H9 (cell line): ENCODE data around the gene FUT9. TPM values are rescaled to one million over a fixed set of nuclear protein-coding genes. Genes with fewer than 3 reads are reported as not detected.

Experiments
- DNase-seq: peaks from one replicate; pipeline ENCODE4 v3.0.0-alpha.2; 2017
- H2AFZ ChIP-seq: one replicate; pipeline ENCODE4 v1.6.1; 2013; ENCODE audit warnings: mild to moderate bottlenecking, low read length, control low read depth, moderate library complexity
- H2AK5ac ChIP-seq: 2 replicates; pipeline ENCODE4 v1.6.1; 2013; ENCODE audit warnings: low read length, control low read depth, mixed read lengths; ENCODE audit not compliant: insufficient read length
- H2BK120ac ChIP-seq: one replicate; pipeline ENCODE4 v1.6.1; 2013; ENCODE audit warnings: low read depth, mild to moderate bottlenecking, low read length, control low read depth, inconsistent platforms; ENCODE audit not compliant: poor library complexity, severe bottlenecking
- H2BK12ac ChIP-seq: 2 replicates; pipeline ENCODE4 v1.6.1; 2013; ENCODE audit warnings: low read length, control low read depth, mixed read lengths, low read depth; ENCODE audit not compliant: insufficient read length
- H2BK15ac ChIP-seq: 2 replicates; pipeline ENCODE4 v1.6.1; 2013; ENCODE audit warnings: low read depth, low read length, control low read depth
- H2BK20ac ChIP-seq: one replicate; pipeline ENCODE4 v1.6.1; 2013; ENCODE audit warnings: low read depth, mild to moderate bottlenecking, low read length, control low read depth, inconsistent platforms; ENCODE audit not compliant: poor library complexity, severe bottlenecking
- H2BK5ac ChIP-seq: 2 replicates; pipeline ENCODE4 v1.6.1; 2013; ENCODE audit warnings: low read length, control low read depth, mixed read lengths; ENCODE audit not compliant: insufficient read length
- H3K14ac ChIP-seq: 2 replicates; pipeline ENCODE4 v1.6.1; 2013; ENCODE audit warnings: low read length, control low read depth; ENCODE audit not compliant: insufficient read depth
- H3K18ac ChIP-seq: 2 replicates; pipeline ENCODE4 v1.6.1; 2013; ENCODE audit warnings: low read depth, mild to moderate bottlenecking, mixed read lengths, low read length, control low read depth; ENCODE audit not compliant: insufficient read length
- H3K23ac ChIP-seq: 2 replicates; pipeline ENCODE4 v1.6.1; 2013; ENCODE audit warnings: low read length, control low read depth, mixed read lengths, low read depth; ENCODE audit not compliant: insufficient read length
- H3K23me2 ChIP-seq: 2 replicates; pipeline ENCODE4 v1.6.1; 2013; ENCODE audit warnings: low read depth, mild to moderate bottlenecking, mixed read lengths, low read length, control low read depth; ENCODE audit not compliant: insufficient read length, poor library complexity, severe bottlenecking
- H3K27ac ChIP-seq: 2 replicates; pipeline ENCODE4 v1.5.1; 2013; ENCODE audit warnings: low read length, control low read depth, mixed read lengths, low read depth; ENCODE audit not compliant: insufficient read length
- H3K27me3 ChIP-seq: 2 replicates; pipeline ENCODE4 v1.6.1; 2013; ENCODE audit warnings: low read length, control low read depth, inconsistent platforms; ENCODE audit not compliant: insufficient read depth
- H3K4ac ChIP-seq: 2 replicates; pipeline ENCODE4 v1.6.1; 2013; ENCODE audit warnings: low read depth, mild to moderate bottlenecking, control low read depth, inconsistent platforms, low read length, moderate library complexity
- H3K4me1 ChIP-seq: 2 replicates; pipeline ENCODE4 v1.6.1; 2013; ENCODE audit warnings: low read length, control low read depth, inconsistent platforms; ENCODE audit not compliant: insufficient read depth
- H3K4me2 ChIP-seq: 2 replicates; pipeline ENCODE4 v1.6.1; 2013; ENCODE audit warnings: low read length, control low read depth, mixed read lengths; ENCODE audit not compliant: insufficient read length, insufficient read depth
- H3K56ac ChIP-seq: 2 replicates; pipeline ENCODE4 v1.6.1; 2013; ENCODE audit warnings: low read depth, mild to moderate bottlenecking, mixed read lengths, low read length, control low read depth; ENCODE audit not compliant: insufficient read length
- H3K79me1 ChIP-seq: 2 replicates; pipeline ENCODE4 v1.6.1; 2013; ENCODE audit warnings: low read depth, mild to moderate bottlenecking, moderate library complexity, low read length, control low read depth, inconsistent platforms; ENCODE audit not compliant: insufficient read depth, poor library complexity, severe bottlenecking
- H3K79me2 ChIP-seq: 2 replicates; pipeline ENCODE4 v1.6.1; 2013; ENCODE audit warnings: low read length, control low read depth, inconsistent platforms; ENCODE audit not compliant: insufficient read depth
- H3K9ac ChIP-seq: 2 replicates; pipeline ENCODE4 v1.6.1; 2013; ENCODE audit warnings: low read length, control low read depth, mixed read lengths; ENCODE audit not compliant: insufficient read length; ENCODE audit errors: extremely low read depth
- H3K9me3 ChIP-seq: one replicate; pipeline ENCODE4 v1.6.1; 2013; ENCODE audit warnings: low read depth, low read length, inconsistent platforms; ENCODE audit not compliant: control insufficient read depth
- H3T11ph ChIP-seq: one replicate; pipeline ENCODE4 v1.6.1; 2013; ENCODE audit warnings: mild to moderate bottlenecking, low read length, control low read depth, inconsistent platforms
- H4K20me1 ChIP-seq: one replicate; pipeline ENCODE4 v1.6.1; 2013; ENCODE audit not compliant: control insufficient read depth, insufficient read length, insufficient read depth
- H4K5ac ChIP-seq: 2 replicates; pipeline ENCODE4 v1.6.1; 2013; ENCODE audit warnings: low read depth, mild to moderate bottlenecking, mixed read lengths, low read length, control low read depth; ENCODE audit not compliant: insufficient read length
- H4K8ac ChIP-seq: replicated peaks from 2 replicates; pipeline ENCODE4 v1.6.1; 2013; ENCODE audit warnings: low read length, control low read depth, mixed read lengths, low read depth; ENCODE audit not compliant: insufficient read length
- H4K91ac ChIP-seq: 2 replicates; pipeline ENCODE4 v1.6.1; 2013; ENCODE audit warnings: low read depth, mild to moderate bottlenecking, moderate library complexity, mixed read lengths, low read length, control low read depth; ENCODE audit not compliant: insufficient read length
- H3K27ac Mint-ChIP-seq, 3 experiments: 2 replicates in 2 of 3; 3 replicates in 1 of 3; pipeline ENCODE4 v1.8.0; 2020 to 2021; ENCODE audit warnings: mixed read lengths in 3 of 3, mild to moderate bottlenecking in 1 of 3, moderate library complexity in 1 of 3
- H3K27me3 Mint-ChIP-seq: 2 replicates; pipeline ENCODE4 v1.8.0; 2021; ENCODE audit warnings: low read depth, mild to moderate bottlenecking, moderate library complexity, mixed read lengths
- H3K36me3 Mint-ChIP-seq, 3 experiments: 2 replicates in 2 of 3; 3 replicates in 1 of 3; pipeline ENCODE4 v1.8.0; 2020 to 2021; ENCODE audit warnings: low read depth in 3 of 3, mixed read lengths in 3 of 3; ENCODE audit not compliant: insufficient read depth in 1 of 3
- H3K4me1 Mint-ChIP-seq, 2 experiments: 2 replicates each; pipeline ENCODE4 v1.8.0; 2020; ENCODE audit warnings: mixed read lengths in 2 of 2
- H3K4me3 Mint-ChIP-seq, 2 experiments: 2 replicates in 1 of 2; 3 replicates in 1 of 2; pipeline ENCODE4 v1.8.0; 2020 to 2021; ENCODE audit warnings: mild to moderate bottlenecking in 2 of 2, mixed read lengths in 2 of 2, moderate library complexity in 1 of 2
- H3K9me3 Mint-ChIP-seq, 2 experiments: 2 replicates in 1 of 2; 3 replicates in 1 of 2; pipeline ENCODE4 v1.8.0; 2020; ENCODE audit warnings: mild to moderate bottlenecking in 2 of 2, mixed read lengths in 2 of 2, moderate library complexity in 1 of 2
- WGBS: extraction: QIAGEN DNeasy Blood & Tissue Kit; methylation state at CpG from one replicate; pipeline ENCODE4 v1.1.7; 2013; ENCODE audit warnings: missing lambda C conversion rate, low lambda C conversion rate, mixed read lengths; ENCODE audit not compliant: insufficient read length; ENCODE audit errors: extremely low coverage; 5-methylcytosine and 5-hydroxymethylcytosine counted together
- total RNA-seq: library from RNA; stranded (reverse); gene quantifications from 2 replicates; pipeline ENCODE4 v1.2.1, GENCODE V29; 2021
- TF ChIP-seq, protein P1 (sequence below): fragments of 200-600 bp; sonication (generic); conservative IDR thresholded peaks from 3 replicates; pipeline ENCODE4 v1.8.0; 2021; ENCODE audit warnings: antibody characterized with exemption, mild to moderate bottlenecking

Gene FUT9
- total RNA-seq, 1 experiment from 2014 or later, result 1.6 TPM

- no peak overlapping the region for H2AK5ac ChIP-seq
- no peaks in the 10 kb centered on the region for H3K27me3 ChIP-seq
- peaks cover 15 to 19% of the 10 kb centered on the region in 2 experiments; a peak in 4 of 5 replicates for H3K9me3 Mint-ChIP-seq
- no peak overlapping the region for H2BK120ac ChIP-seq
- peak overlapping the region in 1 of 3 experiments; percentile 1; a peak in 1 of 7 replicates for H3K27ac Mint-ChIP-seq
- H3K4ac ChIP-seq, result no peak overlapping the region
- TF ChIP-seq, protein P1, sequence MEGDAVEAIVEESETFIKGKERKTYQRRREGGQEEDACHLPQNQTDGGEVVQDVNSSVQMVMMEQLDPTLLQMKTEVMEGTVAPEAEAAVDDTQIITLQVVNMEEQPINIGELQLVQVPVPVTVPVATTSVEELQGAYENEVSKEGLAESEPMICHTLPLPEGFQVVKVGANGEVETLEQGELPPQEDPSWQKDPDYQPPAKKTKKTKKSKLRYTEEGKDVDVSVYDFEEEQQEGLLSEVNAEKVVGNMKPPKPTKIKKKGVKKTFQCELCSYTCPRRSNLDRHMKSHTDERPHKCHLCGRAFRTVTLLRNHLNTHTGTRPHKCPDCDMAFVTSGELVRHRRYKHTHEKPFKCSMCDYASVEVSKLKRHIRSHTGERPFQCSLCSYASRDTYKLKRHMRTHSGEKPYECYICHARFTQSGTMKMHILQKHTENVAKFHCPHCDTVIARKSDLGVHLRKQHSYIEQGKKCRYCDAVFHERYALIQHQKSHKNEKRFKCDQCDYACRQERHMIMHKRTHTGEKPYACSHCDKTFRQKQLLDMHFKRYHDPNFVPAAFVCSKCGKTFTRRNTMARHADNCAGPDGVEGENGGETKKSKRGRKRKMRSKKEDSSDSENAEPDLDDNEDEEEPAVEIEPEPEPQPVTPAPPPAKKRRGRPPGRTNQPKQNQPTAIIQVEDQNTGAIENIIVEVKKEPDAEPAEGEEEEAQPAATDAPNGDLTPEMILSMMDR, result no peak
- H3K9me3 ChIP-seq, result no peaks in the 10 kb centered on the region
- H3K36me3 Mint-ChIP-seq, result peaks cover 0 to 9% (median 9%) of the 10 kb centered on the region in 3 experiments; a peak in 4 of 7 replicates
- peaks cover 2% of the 10 kb centered on the region; the same call in 1 of the 2 replicates for H3K4me1 ChIP-seq
- no peak overlapping the region for H3T11ph ChIP-seq
- no peak overlapping the region for H2BK5ac ChIP-seq
- H3K79me2 ChIP-seq, result no peaks in the 10 kb centered on the region
- no peak overlapping the region for H4K5ac ChIP-seq
- no peak overlapping the region for H3K18ac ChIP-seq
- H3K4me2 ChIP-seq, result no peak overlapping the region
- no peak overlapping the region for H3K27ac ChIP-seq
- no peaks in the 10 kb centered on the region for H4K20me1 ChIP-seq
- H2BK12ac ChIP-seq, result no peak overlapping the region
- H3K23me2 ChIP-seq, result no peaks in the 10 kb centered on the region
- no peak overlapping the region for H4K8ac ChIP-seq
- H3K79me1 ChIP-seq, result no peaks in the 10 kb centered on the region
- H3K4me1 Mint-ChIP-seq, result peaks cover 14 to 20% of the 10 kb centered on the region in 2 experiments
- WGBS, result no CpG with 5 or more reads among the region's 3 CpGs
- no peak overlapping the region for H3K56ac ChIP-seq
- H2AFZ ChIP-seq, result no peak overlapping the region
- H3K9ac ChIP-seq, result no peak overlapping the region
- H3K14ac ChIP-seq, result no peak overlapping the region
- no peak for DNase-seq
- H4K91ac ChIP-seq, result no peak overlapping the region
- H3K23ac ChIP-seq, result no peak overlapping the region
- H3K27me3 Mint-ChIP-seq, result no peaks in the 10 kb centered on the region
- H2BK15ac ChIP-seq, result no peak overlapping the region
- no peak overlapping the region for H2BK20ac ChIP-seq
- no peak overlapping the region for H3K4me3 Mint-ChIP-seq
These were observed 179.5 kb downstream of the FUT9 start for GRCh38 chr6:96195272-96195671.
